Head of caudate nucleus (tissue), 42 donors: Measurements from ENCODE around the gene TRMT1.

Source experiments
- DNase-seq, 42 donors: peaks; one replicate each; pipeline versions ENCODE4 v3.0.0 to v3.0.0-alpha.2; 2020 to 2021; ENCODE audit warnings: mixed read lengths in 7 of 42
- intact Hi-C: fragments of 100-400 bp; cut with DNase I; formaldehyde crosslinking; loops from one replicate; pipeline ENCODE4 v1.15.0; 2022

TRMT1 gene

GRCh38 chr19:13130886-13131490 lies 14.4 kb upstream of the TRMT1 start:
- no peak for DNase-seq
- intact Hi-C loops, result no loop called here

GRCh38 chr19:13129384-13129783 lies 12.8 kb upstream of the TRMT1 start:
- no peak for DNase-seq
- intact Hi-C loops, result no loop called here

GRCh38 chr19:13128583-13128982 lies 12.0 kb upstream of the TRMT1 start:
- intact Hi-C loops, result no loop called here
- DNase-seq, result no peak

GRCh38 chr19:13127811-13128575 lies 11.5 kb upstream of the TRMT1 start:
- no peak for DNase-seq
- intact Hi-C loops, result no loop called here

GRCh38 chr19:13127051-13127450 lies 10.5 kb upstream of the TRMT1 start:
- no peak for DNase-seq
- intact Hi-C loops, result no loop called here

GRCh38 chr19:13122980-13123957 lies 6.7 kb upstream of the TRMT1 start:
- intact Hi-C loops, result no loop called here
- peak in 28 of 42 donors; percentile 30 to 80 (median 60) for DNase-seq

GRCh38 chr19:13122275-13122878 lies 5.8 kb upstream of the TRMT1 start:
- intact Hi-C loops, result no loop called here
- no peak for DNase-seq

GRCh38 chr19:13121551-13122274 lies 5.2 kb upstream of the TRMT1 start:
- intact Hi-C loops, result no loop called here

GRCh38 chr19:13120817-13121216 lies 4.3 kb upstream of the TRMT1 start:
- peak in 1 of 42 donors; percentile 36 for DNase-seq
- intact Hi-C loops, result no loop called here

More at GRCh38 chr19:13121551-13122274, 5.2 kb upstream of the TRMT1 start:
- no peak for DNase-seq

- intact Hi-C loops, result no loop called here
Observed at GRCh38 chr19:13120031-13120430, 3.5 kb upstream of the TRMT1 start.

GRCh38 chr19:13119627-13120026 lies 3.1 kb upstream of the TRMT1 start:
- DNase-seq, result no peak
- intact Hi-C loops, result no loop called here

More at GRCh38 chr19:13120031-13120430, 3.5 kb upstream of the TRMT1 start:
- DNase-seq, result no peak

- peak in 3 of 42 donors; percentile 27 to 50 (median 34) for DNase-seq
- intact Hi-C loops, result no loop called here
Observed at GRCh38 chr19:13118424-13119193, 2.1 kb upstream of the TRMT1 start.

GRCh38 chr19:13117772-13118423 lies 1.4 kb upstream of the TRMT1 start, which contains the start of gene NACC1:
TSS of gene NACC1 (plus strand) at chr19:13118264. CDS start at chr19:13135208, 16,944 bp downstream.
- peak; percentile 75 to 97 (median 93) for DNase-seq
- intact Hi-C loops, result loop anchor here (2.0 kb wide), 1 partner anchor 33 kb away; the partner anchor contains the start of genes IER2 and STX10

GRCh38 chr19:13117176-13117771 lies 734 bp upstream of the TRMT1 start:
- intact Hi-C loops, result loop anchor here (2.0 kb wide), 1 partner anchor 34 kb away; the partner anchor contains the start of genes IER2 and STX10
- DNase-seq, result no peak

GRCh38 chr19:13115936-13116281 lies 631 bp downstream of the TRMT1 start:
- intact Hi-C loops, result loop anchor here (2.0 kb wide), 1 partner anchor 35 kb away; the partner anchor contains the start of genes IER2 and STX10
- DNase-seq, result no peak

GRCh38 chr19:13112555-13112954 lies 4.0 kb downstream of the TRMT1 start:
- intact Hi-C loops, result no loop called here
- no peak for DNase-seq
